GM12878 (cell line): Measurements from ENCODE around the gene KIF2C. TPM values are rescaled to one million over a fixed set of nuclear protein-coding genes. Genes with fewer than 3 reads are reported as not detected.

ENCODE experiments used
- ATAC-seq: fragments of 200-7000 bp; cut with Tn5 transposase; 3 replicates; pipeline ENCODE4 v1.9.1; 2020; ENCODE audit warnings: mild to moderate bottlenecking, moderate library complexity
- BruUV-seq: library from RNA; stranded (reverse); fragments of 400-500 nt; replicated peaks from 2 replicates; lab custom pipeline; 2021; lab: Mats Ljungman, UMichigan
- CTCF ChIA-PET: fragments of 300-600 bp; sonication (Branson Sonifier 250); formaldehyde crosslinking; extraction: SDS; loops from one replicate; lab custom pipeline; 2021; ENCODE audit warnings: inconsistent platforms; lab: Yijun Ruan, JAX
- POLR2A ChIA-PET: fragments of 350-600 bp; formaldehyde crosslinking; extraction: SDS; loops from one replicate; lab custom pipeline; 2021; ENCODE audit warnings: inconsistent platforms; lab: Charles Lee
- RAD21 ChIA-PET: fragments of 300-600 bp; sonication (Branson Sonifier 250); formaldehyde crosslinking; loops from one replicate; lab custom pipeline; 2023; ENCODE audit warnings: antibody characterized with exemption; ENCODE audit not compliant: unreplicated experiment; lab: Charles Lee
- SMC1A ChIA-PET: fragments of 300-600 bp; sonication (Branson Sonifier 250); formaldehyde crosslinking; loops from one replicate; lab custom pipeline; 2023; ENCODE audit not compliant: unreplicated experiment, uncharacterized antibody; lab: Charles Lee
- DNase-seq: peaks from one replicate; pipeline ENCODE4 v3.0.0-alpha.2; 2011; ENCODE audit warnings: low read depth, low spot score
- FAIRE-seq: peaks from 3 replicates; lab custom pipeline; 2011; peaks lifted over from hg19 to GRCh38; lab: Jason Lieb, UNC
- H2AFZ ChIP-seq: 2 replicates; pipeline ENCODE4 v1.6.0; 2011; ENCODE audit warnings: low read depth, low read length, control low read depth; ENCODE audit not compliant: control insufficient read depth
- H3K27ac ChIP-seq: 2 replicates; pipeline ENCODE4 v1.5.1; 2011; ENCODE audit warnings: control low read depth; ENCODE audit not compliant: control insufficient read depth, insufficient read depth
- H3K27me3 ChIP-seq, 2 experiments: replicated peaks in 1 of 2; 2 replicates each; pipeline versions ENCODE4 v1.6.0 to v1.6.1; 2011; ENCODE audit warnings: low read length in 1 of 2; ENCODE audit not compliant: control insufficient read depth in 2 of 2, insufficient read depth in 2 of 2
- H3K36me3 ChIP-seq, 2 experiments: 2 replicates each; pipeline ENCODE4 v1.5.1; 2011; ENCODE audit warnings: low read length in 1 of 2; ENCODE audit not compliant: control insufficient read depth in 2 of 2, insufficient read depth in 2 of 2
- H3K4me1 ChIP-seq: 2 replicates; pipeline ENCODE4 v1.6.1; 2011; ENCODE audit warnings: mild to moderate bottlenecking, low read length, moderate library complexity, mixed read lengths; ENCODE audit not compliant: control insufficient read depth, insufficient read depth
- H3K4me2 ChIP-seq: 2 replicates; pipeline ENCODE4 v1.6.0; 2011; ENCODE audit warnings: control low read depth; ENCODE audit not compliant: control insufficient read depth, insufficient read depth
- H3K4me3 ChIP-seq: fragments of 200-600 bp; sonication (generic); 2 replicates; pipeline ENCODE4 v1.5.1; 2016
- H3K79me2 ChIP-seq: 2 replicates; pipeline ENCODE4 v1.6.0; 2011; ENCODE audit warnings: low read length; ENCODE audit not compliant: control insufficient read depth, insufficient read depth
- H3K9ac ChIP-seq: 2 replicates; pipeline ENCODE4 v1.8.0; 2011; ENCODE audit warnings: low read length, control low read depth, mixed read lengths; ENCODE audit not compliant: control insufficient read depth, insufficient read depth
- H3K9me3 ChIP-seq: replicated peaks from 3 replicates; pipeline ENCODE4 v1.5.1; 2011; ENCODE audit warnings: mild to moderate bottlenecking, low read length; ENCODE audit not compliant: control insufficient read depth, insufficient read depth
- H4K20me1 ChIP-seq: 2 replicates; pipeline ENCODE4 v1.6.0; 2011; ENCODE audit not compliant: control insufficient read depth, insufficient read depth
- E4F1 ChIP-seq: fragments of 450-650 bp; IDR thresholded peaks from 2 replicates; pipeline ENCODE4 v1.6.1; 2018; ENCODE audit warnings: borderline replicate concordance, mild to moderate bottlenecking; ENCODE audit not compliant: partially characterized antibody
- ELK1 ChIP-seq: IDR thresholded peaks from 2 replicates; pipeline ENCODE4 v1.6.1; 2012; ENCODE audit warnings: low read depth, low read length, improper control_type of control experiment
- NFXL1 ChIP-seq: fragments of 450-650 bp; IDR thresholded peaks from 2 replicates; pipeline ENCODE4 v1.6.1; 2017; ENCODE audit warnings: antibody characterized with exemption, mild to moderate bottlenecking, borderline replicate concordance
- NFYA ChIP-seq: IDR thresholded peaks from 2 replicates; pipeline ENCODE4 v1.6.1; 2011; ENCODE audit warnings: low read depth, mild to moderate bottlenecking, low read length, improper control_type of control experiment, borderline replicate concordance
- PKNOX1 ChIP-seq: fragments of 450-650 bp; IDR thresholded peaks from 2 replicates; pipeline ENCODE4 v1.6.1; 2016; ENCODE audit warnings: mild to moderate bottlenecking
- POU2F2 ChIP-seq: IDR thresholded peaks from 3 replicates; pipeline ENCODE4 v1.6.1; 2011; ENCODE audit warnings: low read depth, mild to moderate bottlenecking, low read length, borderline replicate concordance
- RFX5 ChIP-seq: IDR thresholded peaks from 2 replicates; pipeline ENCODE4 v1.6.1; 2011; ENCODE audit warnings: low read depth, low read length, improper control_type of control experiment
- TCF7 ChIP-seq: IDR thresholded peaks from 2 replicates; pipeline ENCODE4 v1.6.1; 2014; ENCODE audit warnings: antibody characterized with exemption, borderline replicate concordance
- ZBTB40 ChIP-seq: fragments of 450-650 bp; IDR thresholded peaks from 2 replicates; pipeline ENCODE4 v1.6.1; 2016; ENCODE audit warnings: mild to moderate bottlenecking, moderate library complexity, borderline replicate concordance
- WGBS: methylation state at CpG from one replicate; pipeline ENCODE4 v1.1.6; 2016; ENCODE audit warnings: low lambda C conversion rate; ENCODE audit not compliant: insufficient replicate concordance, insufficient coverage; ENCODE audit errors: missing lambda C conversion rate; 5-methylcytosine and 5-hydroxymethylcytosine counted together
- in situ Hi-C: fragments of 300-500 bp; cut with MboI; formaldehyde crosslinking; loops from 9 replicates; pipeline ENCODE4 v1.14.3; 2018; ENCODE audit warnings: mixed read lengths
- intact Hi-C: fragments of 100-400 bp; cut with micrococcal nuclease; formaldehyde crosslinking; loops from one replicate; pipeline ENCODE4 v1.14.2; 2022; ENCODE audit not compliant: unreplicated experiment
- polyA plus RNA-seq, 11 experiments: library from polyadenylated mRNA; depleted of rRNA in 4 of 11; unstranded in 6 of 11; stranded (reverse) in 5 of 11; fragments of >200 nt; fragmentation: Nextera tagmentation in 4 of 11; fragmentation: Illumina TruSeq in 1 of 11; extraction: Ambion mirVana in 4 of 11; extraction: Trizol in 1 of 11; gene quantifications; 1 replicate in 1 of 11; 2 replicates in 10 of 11; pipeline versions ENCODE4 v1.2.1 to v1.2.3, GENCODE V29; 2011 to 2016; ENCODE audit warnings: inconsistent platforms in 2 of 11, missing spikeins in 2 of 11, low read depth in 1 of 11
- total RNA-seq, 4 experiments: library from RNA; depleted of rRNA in 3 of 4; stranded (reverse); fragments of >200 nt in 3 of 4; fragmentation: Illumina TruSeq in 1 of 4; extraction: Trizol in 1 of 4; gene quantifications; 2 replicates each; pipeline versions ENCODE4 v1.2.1 to v1.2.3, GENCODE V29; 2013 to 2021
- TF ChIP-seq, protein P1 (sequence below): fragments of 450-650 bp; IDR thresholded peaks from 2 replicates; pipeline ENCODE4 v1.6.1; 2017; ENCODE audit warnings: borderline replicate concordance

KIF2C gene
- total and polyA plus RNA-seq, 10 of the 15 experiments (the other 5 are each of a cell fraction or from before 2014, with no cell fraction given) = 42.3 to 104 (median 83.8) TPM

- TF ChIP-seq ZBTB40 (no peak), TCF7 (no peak), ELK1 (no peak), NFXL1 (no peak)
These were observed 3.6 kb downstream of the KIF2C start (continued) for GRCh38 chr1:44743211-44743610.

- H3K4me1 ChIP-seq = no peaks in the 10 kb centered on the region
- H3K4me3 ChIP-seq = no peak overlapping the region
- H3K9me3 ChIP-seq = no peaks in the 10 kb centered on the region
- H3K79me2 ChIP-seq = peaks cover 17% of the 10 kb centered on the region
- ATAC-seq (no peak), DNase-seq (no peak), FAIRE-seq (no peak)
- H3K4me2 ChIP-seq = no peak overlapping the region
- no peak overlapping the region for H2AFZ ChIP-seq
- in situ Hi-C loops (no loop called here), intact Hi-C loops (no loop called here)
- H3K27ac ChIP-seq = no peak overlapping the region
- ChIA-PET POLR2A (interaction anchor here (0.8 kb wide), 1 partner anchor 28 kb away, joined by 3 read pairs; the partner anchor contains the start of gene RPS8), RAD21 (no interaction called here), SMC1A (interaction anchor here (1.0 to 2.3 kb wide), 4 partner anchors 11 to 19 kb away, joined by 3 to 9 read pairs (median 4); no protein-coding TSS in a partner anchor), CTCF (interaction anchor here (0.8 to 3.1 kb wide), 5 partner anchors 14 to 37 kb away, joined by 3 to 12 read pairs (median 4); partner anchors contain the start of gene RNU5D-1)
- WGBS = 98% methylated on average over 3 of the region's 3 CpGs
- peaks cover 24 to 30% of the 10 kb centered on the region in 2 experiments for H3K36me3 ChIP-seq
- H3K9ac ChIP-seq = no peak overlapping the region
- BruUV-seq = no TSS peak
- no peaks in the 10 kb centered on the region for H4K20me1 ChIP-seq
- no peaks in the 10 kb centered on the region for H3K27me3 ChIP-seq
- no peak for TF ChIP-seq PKNOX1
- no peak for TF ChIP-seq POU2F2
- no peak for TF ChIP-seq NFYA
- TF ChIP-seq, protein P1, sequence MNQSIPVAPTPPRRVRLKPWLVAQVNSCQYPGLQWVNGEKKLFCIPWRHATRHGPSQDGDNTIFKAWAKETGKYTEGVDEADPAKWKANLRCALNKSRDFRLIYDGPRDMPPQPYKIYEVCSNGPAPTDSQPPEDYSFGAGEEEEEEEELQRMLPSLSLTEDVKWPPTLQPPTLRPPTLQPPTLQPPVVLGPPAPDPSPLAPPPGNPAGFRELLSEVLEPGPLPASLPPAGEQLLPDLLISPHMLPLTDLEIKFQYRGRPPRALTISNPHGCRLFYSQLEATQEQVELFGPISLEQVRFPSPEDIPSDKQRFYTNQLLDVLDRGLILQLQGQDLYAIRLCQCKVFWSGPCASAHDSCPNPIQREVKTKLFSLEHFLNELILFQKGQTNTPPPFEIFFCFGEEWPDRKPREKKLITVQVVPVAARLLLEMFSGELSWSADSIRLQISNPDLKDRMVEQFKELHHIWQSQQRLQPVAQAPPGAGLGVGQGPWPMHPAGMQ = no peak
- no peak for TF ChIP-seq RFX5
- no peak for TF ChIP-seq E4F1
These were observed 8.2 kb downstream of the KIF2C start for GRCh38 chr1:44747878-44748277.
